Neural cell (in vitro differentiated cells): Measurements from ENCODE around the gene CC2D1A.

Source experiments
- TAF1 ChIP-seq: IDR thresholded peaks from 2 replicates; pipeline ENCODE4 v1.6.1; 2012; ENCODE audit warnings: low read depth
- TF ChIP-seq, protein P1 (sequence below): fragments of 450-650 bp; IDR thresholded peaks from 2 replicates; pipeline ENCODE4 v1.5.1; 2014; ENCODE audit warnings: antibody characterized with exemption, mild to moderate bottlenecking, moderate library complexity; ENCODE audit not compliant: poor library complexity, severe bottlenecking
- TF ChIP-seq, protein P2 (sequence below): IDR thresholded peaks from 2 replicates; pipeline ENCODE4 v1.6.1; 2012; ENCODE audit warnings: borderline replicate concordance

DNA sequence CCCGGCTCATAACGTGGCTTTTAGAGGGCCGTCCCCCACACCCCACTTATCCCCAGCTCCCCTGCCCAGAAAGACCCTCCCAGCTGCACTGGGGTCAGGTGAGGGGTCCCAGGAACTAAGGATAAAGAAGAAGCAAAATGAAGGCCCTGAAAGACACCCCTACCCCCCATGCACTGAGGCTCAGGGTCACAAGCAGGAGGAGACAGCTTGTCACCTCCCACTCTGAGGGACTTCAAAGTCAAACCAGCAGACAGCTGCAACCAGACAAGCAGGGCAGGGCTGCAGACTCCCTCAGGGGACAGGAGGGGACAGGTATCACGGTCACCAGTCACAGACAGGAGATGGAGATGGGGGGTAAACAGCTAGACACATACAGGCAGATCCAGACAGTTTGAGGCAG is 35.1 kb upstream of the CC2D1A start:
- TF ChIP-seq, protein P1, sequence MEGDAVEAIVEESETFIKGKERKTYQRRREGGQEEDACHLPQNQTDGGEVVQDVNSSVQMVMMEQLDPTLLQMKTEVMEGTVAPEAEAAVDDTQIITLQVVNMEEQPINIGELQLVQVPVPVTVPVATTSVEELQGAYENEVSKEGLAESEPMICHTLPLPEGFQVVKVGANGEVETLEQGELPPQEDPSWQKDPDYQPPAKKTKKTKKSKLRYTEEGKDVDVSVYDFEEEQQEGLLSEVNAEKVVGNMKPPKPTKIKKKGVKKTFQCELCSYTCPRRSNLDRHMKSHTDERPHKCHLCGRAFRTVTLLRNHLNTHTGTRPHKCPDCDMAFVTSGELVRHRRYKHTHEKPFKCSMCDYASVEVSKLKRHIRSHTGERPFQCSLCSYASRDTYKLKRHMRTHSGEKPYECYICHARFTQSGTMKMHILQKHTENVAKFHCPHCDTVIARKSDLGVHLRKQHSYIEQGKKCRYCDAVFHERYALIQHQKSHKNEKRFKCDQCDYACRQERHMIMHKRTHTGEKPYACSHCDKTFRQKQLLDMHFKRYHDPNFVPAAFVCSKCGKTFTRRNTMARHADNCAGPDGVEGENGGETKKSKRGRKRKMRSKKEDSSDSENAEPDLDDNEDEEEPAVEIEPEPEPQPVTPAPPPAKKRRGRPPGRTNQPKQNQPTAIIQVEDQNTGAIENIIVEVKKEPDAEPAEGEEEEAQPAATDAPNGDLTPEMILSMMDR, result no peak
- TF ChIP-seq, protein P2, sequence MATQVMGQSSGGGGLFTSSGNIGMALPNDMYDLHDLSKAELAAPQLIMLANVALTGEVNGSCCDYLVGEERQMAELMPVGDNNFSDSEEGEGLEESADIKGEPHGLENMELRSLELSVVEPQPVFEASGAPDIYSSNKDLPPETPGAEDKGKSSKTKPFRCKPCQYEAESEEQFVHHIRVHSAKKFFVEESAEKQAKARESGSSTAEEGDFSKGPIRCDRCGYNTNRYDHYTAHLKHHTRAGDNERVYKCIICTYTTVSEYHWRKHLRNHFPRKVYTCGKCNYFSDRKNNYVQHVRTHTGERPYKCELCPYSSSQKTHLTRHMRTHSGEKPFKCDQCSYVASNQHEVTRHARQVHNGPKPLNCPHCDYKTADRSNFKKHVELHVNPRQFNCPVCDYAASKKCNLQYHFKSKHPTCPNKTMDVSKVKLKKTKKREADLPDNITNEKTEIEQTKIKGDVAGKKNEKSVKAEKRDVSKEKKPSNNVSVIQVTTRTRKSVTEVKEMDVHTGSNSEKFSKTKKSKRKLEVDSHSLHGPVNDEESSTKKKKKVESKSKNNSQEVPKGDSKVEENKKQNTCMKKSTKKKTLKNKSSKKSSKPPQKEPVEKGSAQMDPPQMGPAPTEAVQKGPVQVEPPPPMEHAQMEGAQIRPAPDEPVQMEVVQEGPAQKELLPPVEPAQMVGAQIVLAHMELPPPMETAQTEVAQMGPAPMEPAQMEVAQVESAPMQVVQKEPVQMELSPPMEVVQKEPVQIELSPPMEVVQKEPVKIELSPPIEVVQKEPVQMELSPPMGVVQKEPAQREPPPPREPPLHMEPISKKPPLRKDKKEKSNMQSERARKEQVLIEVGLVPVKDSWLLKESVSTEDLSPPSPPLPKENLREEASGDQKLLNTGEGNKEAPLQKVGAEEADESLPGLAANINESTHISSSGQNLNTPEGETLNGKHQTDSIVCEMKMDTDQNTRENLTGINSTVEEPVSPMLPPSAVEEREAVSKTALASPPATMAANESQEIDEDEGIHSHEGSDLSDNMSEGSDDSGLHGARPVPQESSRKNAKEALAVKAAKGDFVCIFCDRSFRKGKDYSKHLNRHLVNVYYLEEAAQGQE, result no peak
- TF ChIP-seq TAF1, result no peak
